GM12873 (cell line): ENCODE measurements around the gene CFAP97D1.

ENCODE experiments used
- TF ChIP-seq, protein P1 (sequence below): IDR thresholded peaks from 2 replicates; pipeline ENCODE4 v1.5.1; 2012; ENCODE audit warnings: low read depth, mild to moderate bottlenecking, moderate library complexity, low read length, control low read depth; ENCODE audit not compliant: insufficient read depth; ENCODE audit errors: missing control alignments

CFAP97D1 gene

DNA sequence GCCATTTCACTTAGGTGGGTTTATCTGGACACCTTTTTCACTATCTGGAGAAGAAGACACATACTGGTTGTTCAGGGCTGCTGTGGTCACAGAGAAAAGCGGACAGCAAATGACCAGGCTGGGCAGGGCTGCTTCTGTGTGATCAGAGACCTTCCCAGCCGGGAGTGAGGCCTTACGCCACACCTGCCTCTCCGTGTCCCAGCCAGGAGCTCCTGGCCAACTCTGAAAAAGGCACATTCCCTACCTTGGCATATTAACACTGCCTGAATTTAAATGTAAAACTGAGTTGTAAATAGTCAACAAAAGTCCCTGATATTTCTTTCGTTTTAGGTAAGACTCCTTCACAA is 12.5 kb upstream of the CFAP97D1 start:
- TF ChIP-seq, protein P1, sequence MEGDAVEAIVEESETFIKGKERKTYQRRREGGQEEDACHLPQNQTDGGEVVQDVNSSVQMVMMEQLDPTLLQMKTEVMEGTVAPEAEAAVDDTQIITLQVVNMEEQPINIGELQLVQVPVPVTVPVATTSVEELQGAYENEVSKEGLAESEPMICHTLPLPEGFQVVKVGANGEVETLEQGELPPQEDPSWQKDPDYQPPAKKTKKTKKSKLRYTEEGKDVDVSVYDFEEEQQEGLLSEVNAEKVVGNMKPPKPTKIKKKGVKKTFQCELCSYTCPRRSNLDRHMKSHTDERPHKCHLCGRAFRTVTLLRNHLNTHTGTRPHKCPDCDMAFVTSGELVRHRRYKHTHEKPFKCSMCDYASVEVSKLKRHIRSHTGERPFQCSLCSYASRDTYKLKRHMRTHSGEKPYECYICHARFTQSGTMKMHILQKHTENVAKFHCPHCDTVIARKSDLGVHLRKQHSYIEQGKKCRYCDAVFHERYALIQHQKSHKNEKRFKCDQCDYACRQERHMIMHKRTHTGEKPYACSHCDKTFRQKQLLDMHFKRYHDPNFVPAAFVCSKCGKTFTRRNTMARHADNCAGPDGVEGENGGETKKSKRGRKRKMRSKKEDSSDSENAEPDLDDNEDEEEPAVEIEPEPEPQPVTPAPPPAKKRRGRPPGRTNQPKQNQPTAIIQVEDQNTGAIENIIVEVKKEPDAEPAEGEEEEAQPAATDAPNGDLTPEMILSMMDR = no peak

DNA sequence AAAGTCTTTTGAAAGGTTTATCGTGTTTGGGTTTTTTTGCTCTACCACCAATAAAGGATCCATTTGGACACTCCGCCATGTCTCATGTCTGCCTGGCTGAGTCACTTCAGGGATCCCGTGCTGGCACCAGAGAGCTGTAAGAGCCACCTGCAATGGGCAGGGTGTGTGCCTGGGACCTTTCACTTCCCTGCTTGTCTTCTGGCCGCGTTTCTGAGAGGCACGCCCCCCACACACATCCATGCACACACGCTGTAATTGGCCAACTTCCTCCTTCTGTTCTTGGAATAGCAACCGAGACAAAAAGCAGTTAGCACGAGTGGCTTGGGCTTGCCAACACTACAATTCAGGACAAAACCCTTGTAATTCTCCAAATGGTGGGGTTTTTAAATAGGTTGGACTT is 11.9 kb upstream of the CFAP97D1 start:
- TF ChIP-seq, protein P1 = no peak

DNA sequence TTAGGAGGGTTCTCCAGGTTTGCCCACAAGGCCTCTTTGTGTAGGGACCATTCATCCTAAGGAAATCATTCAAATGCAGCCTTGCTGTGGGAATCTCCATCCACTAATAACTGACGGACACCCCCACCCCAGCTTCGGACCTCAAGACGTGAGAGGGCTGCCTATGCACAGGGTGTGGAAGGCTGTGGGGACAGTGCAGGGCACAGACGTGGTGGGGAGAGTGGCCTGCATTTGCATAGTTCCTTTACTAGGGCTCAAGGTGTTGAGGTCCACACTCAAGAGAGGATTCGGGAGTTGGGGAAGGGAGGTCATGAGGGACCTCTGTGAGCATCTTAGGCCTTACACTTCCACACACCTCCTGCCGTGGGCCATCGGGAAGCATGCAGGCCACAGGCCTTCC is 11.3 kb upstream of the CFAP97D1 start:
- TF ChIP-seq, protein P1 = no peak

DNA sequence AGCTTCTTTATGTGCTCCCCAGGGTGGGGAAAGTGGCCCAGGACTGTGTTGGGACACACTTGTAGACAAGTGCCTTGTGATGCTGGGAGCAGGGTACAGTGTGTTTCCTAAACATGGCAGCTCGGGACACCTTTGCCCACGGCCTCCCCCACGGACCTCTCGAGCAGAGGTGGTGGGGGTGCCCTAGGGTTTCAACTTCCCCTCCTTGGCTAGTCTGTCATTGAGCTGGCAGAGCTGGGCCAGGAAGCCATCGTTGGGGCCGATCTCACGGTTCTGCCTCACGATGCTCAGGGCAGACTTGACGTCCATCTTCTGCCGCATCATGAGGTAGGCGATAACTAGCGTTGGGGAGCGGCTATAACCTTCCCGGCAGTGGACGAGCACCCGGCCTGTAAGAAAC is 10.8 kb upstream of the CFAP97D1 start:
- TF ChIP-seq, protein P1 = no peak

DNA sequence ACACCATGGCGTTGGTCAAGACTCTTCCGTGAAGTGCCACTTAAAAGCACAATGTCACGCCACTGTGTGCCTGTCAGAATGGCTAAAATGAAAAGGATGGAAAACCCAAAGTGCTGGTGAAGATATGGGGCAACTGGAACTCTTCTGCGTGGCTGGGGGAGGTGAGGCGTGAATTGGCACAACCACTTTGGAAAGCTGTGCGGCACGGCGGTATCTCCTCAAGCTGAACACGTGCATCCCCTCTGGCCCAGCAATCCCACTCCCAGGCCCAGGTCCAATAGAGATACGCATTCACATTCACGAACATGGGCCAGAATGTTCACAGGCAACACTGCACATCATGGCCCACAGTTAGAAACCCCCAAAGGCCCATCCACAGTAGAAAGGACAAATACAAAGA is 10.4 kb upstream of the CFAP97D1 start:
- TF ChIP-seq, protein P1 = no peak

DNA sequence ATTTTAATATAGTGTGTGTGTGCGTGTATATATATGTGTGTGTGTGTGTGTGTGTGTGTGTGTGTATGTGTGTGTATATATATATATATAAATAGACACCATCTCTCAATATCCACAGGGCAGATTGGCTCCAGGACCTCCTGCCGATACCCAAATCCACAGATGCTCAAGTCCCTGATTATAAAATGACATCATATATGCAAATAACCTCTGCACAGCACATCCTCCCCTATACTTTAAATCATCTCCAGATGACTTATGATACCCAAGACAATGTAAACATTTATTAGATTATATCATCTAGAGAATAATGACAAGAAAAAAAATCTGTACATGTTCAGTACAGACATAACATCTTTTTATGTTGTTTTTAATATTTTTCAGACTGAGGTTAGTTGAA is 9.3 kb upstream of the CFAP97D1 start:
- TF ChIP-seq, protein P1 = no peak

DNA sequence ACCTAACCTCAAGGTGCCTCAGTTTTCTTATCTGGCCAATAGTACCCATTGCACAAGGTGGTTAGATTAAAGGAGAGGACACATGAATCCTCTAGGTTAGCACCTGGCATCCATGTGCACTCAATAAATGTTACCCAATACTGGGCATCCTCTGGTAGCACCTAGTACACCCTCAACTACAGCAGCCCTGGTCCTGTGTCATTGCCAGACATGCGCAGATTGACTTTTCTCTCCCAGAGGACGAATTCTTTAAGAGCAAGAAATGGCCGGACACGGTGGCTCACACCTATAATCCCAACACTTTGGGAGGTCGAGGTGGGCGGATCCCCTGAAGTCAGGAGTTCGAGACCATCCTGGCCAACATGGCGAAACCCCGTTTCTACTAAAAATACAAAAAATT is 8.8 kb upstream of the CFAP97D1 start:
- TF ChIP-seq, protein P1 = no peak

DNA sequence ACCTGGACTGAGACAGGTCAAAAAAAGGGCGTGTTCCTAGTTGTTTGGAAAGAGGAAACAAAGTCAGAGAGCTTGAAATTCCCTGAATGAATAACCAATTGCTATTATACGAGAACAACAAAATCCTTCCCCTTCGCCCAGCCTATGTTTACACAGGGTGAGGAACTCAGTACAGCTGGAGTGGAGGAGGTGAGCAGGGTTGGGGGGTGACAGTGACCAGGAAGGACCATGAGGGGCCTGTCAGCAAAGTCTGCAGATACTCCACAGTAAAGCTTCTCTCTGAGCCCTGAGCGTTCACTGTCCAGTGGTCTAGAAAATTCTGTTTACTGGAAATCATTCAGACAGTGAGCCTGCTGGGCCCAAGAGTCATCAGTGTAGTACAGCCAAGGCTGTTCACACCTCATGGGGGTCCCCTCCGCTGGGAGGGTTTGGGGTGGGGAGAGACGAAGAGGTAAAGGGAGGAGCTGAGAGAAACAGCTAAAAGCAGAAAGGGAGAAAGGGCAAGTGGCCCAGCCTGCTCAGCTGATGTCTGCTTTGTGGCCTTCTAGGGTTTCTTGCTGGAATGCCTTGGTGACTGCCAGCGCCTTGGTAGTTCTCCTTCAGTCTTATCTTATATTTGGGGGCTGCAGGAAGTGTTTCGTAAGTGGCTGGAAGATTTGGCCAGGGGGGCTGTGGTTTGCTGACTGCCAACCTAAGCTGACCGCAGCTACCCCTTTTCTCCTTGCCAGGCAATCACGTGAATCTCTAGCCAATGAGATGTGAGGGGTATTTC is 7.2 kb upstream of the CFAP97D1 start:
- TF ChIP-seq, protein P1 = no peak
